Embryonic facial prominence (tissue), 1 donor: ENCODE data around the gene OR7C2.
"Not testable (repeated sequence)": the region's sequence is repeated elsewhere in the genome, so short reads cannot be mapped to it uniquely, and the experiment has no call there.

Experiments
- DNase-seq: peaks from one replicate; pipeline ENCODE4 v3.0.0-alpha.2; 2016; ENCODE audit errors: extremely low spot score

Gene OR7C2

DNA sequence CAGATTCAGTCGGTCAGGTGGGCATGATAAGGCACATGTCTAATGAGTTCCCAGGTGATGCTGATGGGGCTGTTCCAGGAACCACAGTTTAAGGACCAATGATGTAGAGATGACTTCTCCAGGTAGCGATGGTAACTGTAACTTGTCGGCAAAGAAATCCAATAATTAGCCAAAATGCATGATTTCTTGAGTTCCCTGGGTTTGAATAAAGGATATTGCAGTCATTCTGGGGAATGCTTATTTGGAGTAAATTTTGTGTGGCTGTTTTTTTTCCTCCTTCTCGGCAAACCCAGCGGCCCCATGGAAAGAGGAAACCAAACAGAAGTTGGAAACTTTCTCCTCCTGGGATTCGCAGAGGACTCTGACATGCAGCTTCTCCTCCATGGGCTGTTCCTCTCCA is at the start of gene OR7C2:
Gene OR7C2, plus strand, starts transcription at position 301 of the 400 bp plus-strand sequence. Its CDS starts 0 bp downstream, at position 301.
- no peak for DNase-seq

- DNase-seq = no peak
Observed at GRCh38 chr19:14901675-14902260, 39.5 kb upstream of the OR7C2 start.

DNA sequence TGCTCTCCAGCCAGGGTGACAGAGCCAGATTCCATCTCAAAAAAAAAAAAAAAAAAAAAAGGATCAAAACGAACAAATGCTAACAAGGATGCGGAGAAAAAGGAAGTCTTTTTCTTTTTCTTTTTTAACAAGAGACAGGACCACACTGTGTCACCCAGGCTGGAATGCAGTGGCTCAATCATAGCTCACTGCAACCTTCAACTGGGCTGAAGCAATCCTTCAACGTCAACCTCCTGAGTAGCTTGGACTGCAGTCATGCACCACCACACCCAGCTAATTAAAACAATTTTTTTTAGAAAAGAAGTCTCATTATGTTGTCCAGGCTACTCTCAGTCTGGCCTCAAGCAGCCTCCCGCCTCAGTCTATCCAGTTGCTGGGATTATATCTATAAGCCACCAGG is 34.6 kb upstream of the OR7C2 start:
- DNase-seq = no peak

GRCh38 chr19:14915116-14915515 is 26.2 kb upstream of the OR7C2 start:
- DNase-seq = no peak

DNA sequence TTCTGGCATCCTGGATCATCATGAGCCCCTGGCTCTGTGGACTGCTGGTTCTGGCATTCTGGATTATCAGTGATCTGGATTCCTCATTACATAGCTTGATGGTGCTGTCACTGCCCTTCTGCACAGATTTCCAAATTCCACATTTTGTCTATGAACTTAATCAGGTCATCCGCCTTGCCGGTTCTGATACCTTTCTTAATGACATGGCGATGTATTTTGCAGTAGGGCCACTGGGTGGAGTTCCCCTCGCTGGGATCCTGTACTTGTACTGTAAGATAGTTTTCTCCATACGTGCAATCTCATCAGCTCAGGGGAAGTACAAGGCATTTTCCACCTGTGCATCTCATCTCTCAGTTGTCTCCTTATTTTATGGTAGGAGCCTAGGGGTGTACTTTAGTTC is 24.4 kb upstream of the OR7C2 start:
- no peak for DNase-seq

DNA sequence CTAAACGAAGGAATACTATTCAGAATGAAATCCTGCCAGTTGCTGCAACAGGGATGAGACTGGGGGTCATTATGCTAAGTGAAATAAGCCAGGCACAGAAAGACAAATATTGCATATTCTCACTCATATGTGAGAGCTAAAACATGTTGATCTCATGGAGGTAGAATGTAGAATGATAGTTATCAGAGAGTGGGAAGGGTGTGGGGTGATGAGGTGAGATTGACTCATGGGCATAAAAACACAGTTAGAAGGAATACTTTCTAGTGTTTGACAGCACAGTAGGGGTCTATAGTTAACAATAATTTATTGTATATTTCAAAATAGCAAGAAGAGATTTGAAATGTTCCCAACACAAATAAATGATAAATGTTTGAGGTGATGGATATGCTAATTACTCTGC is 7.8 kb upstream of the OR7C2 start:
- DNase-seq = no peak

DNA sequence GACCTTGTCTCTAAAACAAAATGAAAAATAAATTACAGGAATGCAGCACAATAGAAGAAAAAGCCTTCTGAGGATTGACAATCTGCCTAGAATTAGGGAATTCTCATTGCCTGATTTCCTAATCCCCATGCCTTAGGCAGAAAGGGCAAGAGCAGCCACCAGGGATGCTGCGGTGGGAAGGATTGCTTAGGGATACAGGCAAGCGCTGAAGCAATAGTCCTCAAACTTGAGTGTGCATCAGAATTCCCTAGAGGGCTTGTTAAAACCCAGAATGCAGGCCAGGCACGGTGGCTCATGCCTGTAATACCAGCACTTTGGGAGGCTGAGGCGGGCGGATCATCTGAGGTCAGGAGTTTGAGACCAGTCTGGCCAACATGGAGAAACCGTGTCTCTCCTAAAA is 1.0 kb upstream of the OR7C2 start:
- DNase-seq = no peak

DNA sequence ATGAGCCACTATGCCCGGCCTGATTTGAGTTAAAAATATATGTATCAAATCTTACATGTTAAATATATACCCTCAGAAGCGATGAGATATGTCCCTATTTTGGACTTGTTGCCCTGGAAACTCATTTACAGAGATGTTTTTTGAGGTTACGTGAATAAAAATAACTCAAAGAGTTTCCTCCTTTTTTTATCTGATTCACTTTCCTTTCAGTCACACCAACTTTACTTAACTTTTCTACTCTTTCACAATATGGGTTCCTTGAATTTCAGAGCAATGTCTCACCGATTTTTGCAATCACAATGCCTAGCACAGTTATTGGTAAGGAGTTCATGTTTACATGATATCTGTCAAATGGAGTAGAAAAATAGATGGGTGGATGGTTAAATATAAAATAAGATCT is 2.3 kb downstream of the OR7C2 start:
- DNase-seq = no peak

DNA sequence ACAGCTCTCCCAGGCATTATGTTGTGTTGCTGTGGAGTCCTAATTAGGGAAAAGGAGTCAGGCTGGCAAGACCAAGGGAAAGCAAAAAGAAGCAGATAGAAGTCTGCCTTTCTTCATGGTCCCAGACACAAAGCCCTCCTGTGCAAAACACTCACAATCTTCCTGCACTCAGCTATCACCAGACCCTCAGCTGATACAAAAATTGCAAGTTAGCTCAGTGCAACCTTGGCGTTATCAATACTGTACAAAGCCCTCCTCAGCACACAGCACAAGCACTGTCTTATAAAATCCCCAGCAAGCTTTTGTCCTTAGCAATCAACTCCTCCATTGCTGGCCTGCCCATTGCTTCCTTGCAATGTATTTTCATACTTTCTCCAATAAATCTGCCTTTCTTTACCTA is 3.2 kb downstream of the OR7C2 start:
- DNase-seq = no peak

DNA sequence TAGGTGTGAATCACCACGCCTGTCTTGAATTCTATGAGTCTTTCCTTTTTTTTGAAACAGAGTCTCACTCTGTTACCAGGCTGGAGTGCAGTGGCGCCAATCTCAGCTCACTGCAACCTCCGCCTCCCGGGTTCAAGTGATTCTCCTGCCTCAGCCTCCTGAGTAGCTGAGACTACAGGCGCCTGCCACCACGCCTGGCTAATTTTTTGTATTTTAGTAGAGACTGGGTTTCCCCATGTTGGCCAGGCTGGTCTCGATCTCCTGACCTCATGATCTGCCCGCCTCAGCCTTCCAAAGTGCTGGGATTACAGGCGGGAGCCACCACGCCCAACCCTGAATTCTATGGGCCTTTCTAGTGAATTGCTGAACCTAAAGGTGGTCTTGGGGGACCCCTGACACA is 8.1 kb downstream of the OR7C2 start:
- DNase-seq = not testable (repeated sequence)

DNA sequence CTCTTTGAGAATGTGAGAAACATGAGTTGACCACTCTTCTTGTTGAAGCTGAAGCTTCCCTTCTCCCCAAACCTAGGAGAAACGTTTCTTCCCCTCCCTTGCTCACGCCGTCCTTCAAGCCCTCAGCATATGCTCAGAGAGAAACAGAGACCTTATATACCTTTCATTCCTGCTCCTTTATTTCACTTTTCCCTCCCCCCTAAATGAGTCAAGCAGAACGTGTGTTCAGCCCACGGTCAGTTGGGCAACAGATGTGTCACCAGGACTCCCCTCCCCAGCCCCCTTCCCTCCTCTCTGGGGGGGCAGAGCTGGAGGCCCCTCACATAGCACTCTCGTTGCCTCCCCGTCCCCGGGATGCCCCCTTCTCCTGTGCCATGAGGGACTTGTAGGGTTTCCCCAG is 8.6 kb downstream of the OR7C2 start:
- DNase-seq = no peak

- DNase-seq = no peak
Observed at GRCh38 chr19:14950421-14950820, 9.1 kb downstream of the OR7C2 start.

GRCh38 chr19:14952767-14953166 is 11.5 kb downstream of the OR7C2 start:
- DNase-seq = no peak

DNA sequence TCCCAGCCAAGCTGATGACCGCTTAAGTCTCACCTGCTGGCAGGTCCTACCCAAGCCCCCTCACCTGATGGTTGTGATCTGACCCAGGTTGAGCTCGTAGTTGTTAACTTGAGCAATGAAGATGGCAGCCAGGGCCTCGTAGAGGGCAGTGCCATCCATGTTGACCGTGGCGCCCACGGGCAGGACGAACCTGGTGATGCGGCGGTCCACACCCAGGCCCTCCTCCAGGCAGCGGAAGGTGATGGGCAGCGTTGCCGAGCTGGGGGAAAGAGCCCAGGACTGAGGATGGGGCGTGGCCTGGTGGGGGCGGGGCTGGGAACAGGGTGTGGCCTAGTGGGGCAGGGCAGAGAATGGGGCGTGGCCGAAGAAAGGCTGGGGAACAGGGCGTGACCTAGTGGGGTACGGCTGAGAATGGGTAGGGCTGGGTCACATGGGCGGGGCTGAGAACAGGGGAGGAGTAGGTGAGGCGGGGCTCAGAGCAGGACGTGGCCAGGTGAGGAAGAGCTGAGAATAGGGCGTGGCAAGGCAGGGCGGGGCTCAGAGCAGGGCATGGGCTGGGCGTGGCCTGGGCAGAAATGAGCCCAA is 12.9 kb downstream of the OR7C2 start:
- no peak for DNase-seq

DNA sequence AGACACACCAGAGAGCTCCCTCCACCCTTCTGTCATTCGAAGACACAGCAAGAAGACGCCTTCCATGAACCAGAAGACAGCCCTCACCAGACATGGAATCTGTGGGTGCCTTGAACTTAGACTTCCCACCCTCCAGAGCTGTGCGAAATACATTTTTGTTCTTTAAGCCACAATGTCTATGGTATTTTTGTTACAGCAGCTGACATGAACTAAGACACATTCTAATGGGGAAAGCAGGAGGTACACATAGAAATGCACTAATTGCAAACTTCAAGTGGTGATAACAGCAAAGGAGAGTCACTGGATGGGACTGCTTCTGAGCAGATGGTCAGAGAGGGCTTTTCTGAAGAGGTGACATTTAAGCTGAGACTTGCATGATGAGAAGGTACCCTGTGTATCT is 16.2 kb downstream of the OR7C2 start:
- DNase-seq = no peak

DNA sequence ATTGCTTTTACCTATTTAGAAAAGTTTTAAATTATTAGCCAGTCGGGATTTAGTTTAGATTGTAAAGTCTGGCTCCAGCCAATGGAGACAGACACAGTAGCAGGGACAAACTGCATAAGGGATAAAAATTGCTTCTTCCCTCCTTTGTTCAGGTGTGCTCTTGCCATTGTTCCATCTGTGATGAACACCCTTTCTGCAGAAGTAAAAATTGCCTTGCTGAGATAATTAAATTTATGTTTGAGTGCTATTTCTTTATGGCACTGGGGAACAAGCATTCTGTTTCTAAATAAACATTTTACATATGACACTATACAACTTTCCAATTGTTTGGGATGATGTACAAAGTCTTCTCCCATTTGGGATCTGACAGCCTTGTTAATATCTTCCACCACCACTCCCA is 18.0 kb downstream of the OR7C2 start:
- DNase-seq = no peak

DNA sequence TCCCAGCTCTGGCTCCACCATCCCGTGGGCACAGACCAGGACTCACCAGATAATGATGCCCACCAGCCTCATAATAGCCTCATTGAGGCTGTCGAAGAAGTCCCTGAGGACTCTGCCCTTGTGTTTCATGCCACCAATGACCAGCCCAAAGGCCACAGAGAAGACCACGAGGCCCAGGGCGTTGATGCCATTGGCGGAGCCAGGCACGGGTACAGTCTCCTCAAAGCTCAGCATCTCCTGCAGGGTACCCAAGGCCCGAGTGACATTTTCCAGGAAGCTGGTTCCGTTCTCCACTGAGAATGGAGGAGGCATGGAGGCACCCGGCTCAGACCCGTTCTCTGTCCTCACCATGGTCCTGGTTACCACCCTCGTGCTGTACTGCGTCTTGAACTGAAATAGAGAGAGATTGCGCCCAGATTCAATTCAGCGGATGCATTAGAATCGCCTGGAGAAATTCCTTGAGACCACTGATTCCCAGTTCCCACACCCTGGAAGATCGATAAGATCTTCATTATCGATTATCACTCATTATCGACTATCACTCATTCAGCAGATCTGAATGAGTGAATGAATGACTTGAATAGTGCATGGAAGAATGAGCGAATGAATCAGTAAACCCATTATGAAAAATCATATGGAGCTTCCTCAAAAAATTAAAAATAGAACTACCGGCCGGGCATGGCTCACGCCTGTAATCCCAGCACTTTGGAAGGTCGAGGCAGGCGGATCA is 20.8 kb downstream of the OR7C2 start:
- no peak for DNase-seq

DNA sequence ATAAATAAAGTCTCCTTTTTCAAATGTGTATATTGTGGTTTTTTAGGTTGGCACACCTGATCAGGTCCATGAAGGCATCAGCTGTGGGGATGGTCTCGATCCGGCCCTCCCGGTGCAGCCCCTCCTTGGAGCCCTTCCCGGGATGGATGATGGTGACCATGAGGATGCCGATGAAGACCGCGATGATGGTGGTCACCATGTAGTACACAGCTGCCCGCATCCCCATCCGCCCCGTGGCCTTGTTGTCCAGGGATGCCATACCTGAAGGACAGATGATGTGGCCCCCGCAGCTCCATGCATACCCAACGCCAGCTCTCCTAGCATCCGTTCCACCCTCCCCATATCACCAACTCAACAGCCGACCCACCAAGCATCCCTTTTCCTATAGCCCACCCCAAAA is 27.0 kb downstream of the OR7C2 start:
- no peak for DNase-seq

- DNase-seq = no peak
Observed at GRCh38 chr19:14971474-14971873, 30.2 kb downstream of the OR7C2 start.

DNA sequence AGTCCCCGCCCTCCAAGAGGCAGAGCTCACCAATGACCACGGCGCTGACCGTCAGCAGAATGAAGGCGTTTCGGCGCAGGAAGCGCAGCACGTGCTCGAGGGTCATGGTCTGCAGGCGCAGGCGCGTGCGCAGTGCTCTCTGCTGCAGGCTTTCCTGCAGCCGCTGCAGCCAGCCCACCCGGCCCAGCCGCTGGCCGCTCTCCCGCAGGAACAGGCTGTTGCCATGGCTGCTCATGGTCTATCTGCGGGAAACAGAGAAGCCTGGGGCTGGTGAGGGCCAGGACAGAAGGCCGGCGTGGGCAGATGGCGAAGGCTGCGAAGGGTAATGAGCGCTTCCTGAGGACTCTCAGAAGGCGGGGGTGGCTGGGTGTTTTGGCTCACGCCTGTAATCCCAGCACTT is 31.4 kb downstream of the OR7C2 start:
- DNase-seq = no peak

GRCh38 chr19:14974488-14974887 is 33.2 kb downstream of the OR7C2 start:
- no peak for DNase-seq

DNA sequence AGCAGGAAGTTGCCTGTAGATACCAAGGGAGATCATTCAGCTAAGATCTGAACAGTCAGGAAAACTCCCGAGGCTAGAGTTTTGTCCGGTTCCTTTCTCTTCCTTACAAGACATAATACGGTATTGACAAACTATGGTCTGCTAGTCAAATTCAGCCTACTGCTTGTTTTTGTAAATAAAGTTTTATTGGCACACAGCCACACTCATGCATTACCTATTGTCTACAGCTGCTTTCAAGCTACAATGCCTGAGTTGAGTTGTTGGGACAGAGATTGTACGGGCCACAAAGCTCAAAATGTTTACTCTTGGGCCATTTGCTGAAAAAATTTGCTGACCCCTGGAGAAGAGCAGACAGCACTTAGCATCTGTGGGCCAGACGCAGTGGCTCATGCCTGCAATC is 35.8 kb downstream of the OR7C2 start:
- no peak for DNase-seq

- no peak for DNase-seq
Observed at GRCh38 chr19:14978161-14978776, 37.0 kb downstream of the OR7C2 start.
